DOHH2 (cell line): Measurements from ENCODE around the gene DCAF5.

Experiments used
- EZH2phosphoT487 ChIP-seq: fragments of 200-600 bp; sonication (generic); IDR thresholded peaks from 2 replicates; pipeline ENCODE4 v1.6.1; 2017; ENCODE audit warnings: borderline replicate concordance, mild to moderate bottlenecking, antibody characterized with exemption, low read length, moderate library complexity, mixed read lengths
- TF ChIP-seq, protein P1 (sequence below): fragments of 200-600 bp; sonication (generic); IDR thresholded peaks from one replicate; pipeline ENCODE4 v1.5.1; 2014; ENCODE audit warnings: antibody characterized with exemption, mild to moderate bottlenecking, low read depth, low read length; ENCODE audit not compliant: poor library complexity, severe bottlenecking

DNA sequence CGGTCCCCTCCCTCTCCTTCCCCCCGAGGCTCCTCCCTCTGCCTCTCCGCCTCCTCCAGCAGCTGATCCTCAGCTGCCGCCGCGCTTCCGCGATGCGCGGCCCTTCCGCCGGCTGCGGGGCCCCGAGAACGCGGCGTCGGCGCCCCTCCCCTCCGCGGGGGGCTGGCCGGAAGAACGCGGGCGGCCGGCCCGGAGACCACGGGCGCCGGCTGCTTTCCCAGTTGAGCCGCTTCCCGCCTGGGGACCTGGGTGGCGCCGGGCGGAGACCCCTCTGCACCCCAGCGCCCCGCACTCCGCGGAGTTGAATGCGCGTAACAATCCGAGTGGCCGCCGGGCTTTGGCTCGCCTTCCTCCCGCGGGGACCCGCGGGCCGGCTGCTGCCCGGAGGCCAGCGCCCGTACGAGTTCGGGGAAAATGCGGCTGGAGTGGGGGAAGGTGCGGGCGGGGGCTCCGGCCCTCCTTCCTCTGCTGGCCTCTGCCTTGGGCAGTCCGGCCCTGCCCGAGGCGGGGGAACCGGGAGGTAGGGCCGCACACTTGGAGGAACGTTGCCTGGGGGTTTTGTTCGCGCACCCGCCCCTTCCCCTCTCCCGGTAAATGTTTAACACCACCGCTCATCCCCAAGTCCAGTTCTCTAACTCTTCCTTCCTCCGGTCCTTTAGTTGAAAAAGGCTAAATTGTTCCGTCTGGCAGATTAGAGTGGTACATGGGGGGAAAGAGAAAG is 393 bp upstream of the DCAF5 start:
- TF ChIP-seq, protein P1, sequence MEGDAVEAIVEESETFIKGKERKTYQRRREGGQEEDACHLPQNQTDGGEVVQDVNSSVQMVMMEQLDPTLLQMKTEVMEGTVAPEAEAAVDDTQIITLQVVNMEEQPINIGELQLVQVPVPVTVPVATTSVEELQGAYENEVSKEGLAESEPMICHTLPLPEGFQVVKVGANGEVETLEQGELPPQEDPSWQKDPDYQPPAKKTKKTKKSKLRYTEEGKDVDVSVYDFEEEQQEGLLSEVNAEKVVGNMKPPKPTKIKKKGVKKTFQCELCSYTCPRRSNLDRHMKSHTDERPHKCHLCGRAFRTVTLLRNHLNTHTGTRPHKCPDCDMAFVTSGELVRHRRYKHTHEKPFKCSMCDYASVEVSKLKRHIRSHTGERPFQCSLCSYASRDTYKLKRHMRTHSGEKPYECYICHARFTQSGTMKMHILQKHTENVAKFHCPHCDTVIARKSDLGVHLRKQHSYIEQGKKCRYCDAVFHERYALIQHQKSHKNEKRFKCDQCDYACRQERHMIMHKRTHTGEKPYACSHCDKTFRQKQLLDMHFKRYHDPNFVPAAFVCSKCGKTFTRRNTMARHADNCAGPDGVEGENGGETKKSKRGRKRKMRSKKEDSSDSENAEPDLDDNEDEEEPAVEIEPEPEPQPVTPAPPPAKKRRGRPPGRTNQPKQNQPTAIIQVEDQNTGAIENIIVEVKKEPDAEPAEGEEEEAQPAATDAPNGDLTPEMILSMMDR = no peak
- peak; percentile 26; the same call in 1 of the 2 replicates for TF ChIP-seq EZH2phosphoT487
